ENCODE data around the gene DCBLD1. TPM values are rescaled to one million over a fixed set of nuclear protein-coding genes. Genes with fewer than 3 reads are reported as not detected.

DCBLD1 gene
- total RNA-seq, 1 experiment from 2014 or later: 1.5 TPM

DNA sequence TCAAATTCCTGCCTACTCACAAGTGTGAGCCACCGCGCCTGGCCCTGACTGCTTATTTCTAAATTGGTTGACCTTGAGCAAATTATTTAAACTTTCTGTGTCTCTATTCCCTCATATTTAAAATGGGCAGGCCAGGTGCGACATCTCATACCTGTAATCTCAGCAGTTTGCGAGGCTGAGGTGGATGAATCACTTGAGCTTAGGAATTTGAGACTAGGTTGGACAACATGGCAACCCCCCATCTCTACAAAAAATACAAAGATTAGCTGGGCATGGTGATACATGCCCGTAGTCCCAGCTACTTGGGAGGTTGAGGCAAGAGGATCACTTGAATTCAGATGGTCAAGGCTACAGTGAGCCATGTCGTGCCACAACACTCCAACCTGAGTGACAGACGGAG, 26.5 kb downstream of the DCBLD1 start:
- no TSS peak for BruUV-seq (replicated peaks)
- POLR2A ChIA-PET (ENCODE audit: low non-redundant PET): no interaction called here
- no peak for DNase-seq (ENCODE audit: low spot score)
- TF ChIP-seq EZH2 (IDR thresholded peaks at IDR 0.05; ENCODE audit: borderline replicate concordance, low read depth, low read length, poor library complexity, severe bottlenecking): no peak
- no peak for TF ChIP-seq CTCF (conservative IDR thresholded peaks at IDR 0.05; ENCODE audit: low read depth, low read length)
- Histone ChIP-seq H3K4me3 (ENCODE audit: low read depth, low read length, poor library complexity, severe bottlenecking) (no peak overlapping the region), H3K9me3 (ENCODE audit: low read depth, low read length, poor library complexity, severe bottlenecking) (no peaks in the 10 kb centered on the region), H3K27ac (ENCODE audit: low read depth, low read length, poor library complexity, severe bottlenecking) (no peak overlapping the region), H3K4me1 (ENCODE audit: insufficient read depth, low read length, poor library complexity, severe bottlenecking) (no peaks in the 10 kb centered on the region), H3K27me3 (replicated peaks; ENCODE audit: insufficient read depth, low read depth, low read length, poor library complexity) (no peaks in the 10 kb centered on the region), H3K36me3 (ENCODE audit: insufficient read depth, low read length, poor library complexity, severe bottlenecking) (no peaks in the 10 kb centered on the region)
- intact Hi-C loops (cut with micrococcal nuclease; ENCODE audit: unreplicated experiment): no loop called here
- CTCF ChIA-PET: no interaction called here

GRCh38 chr6:117512056-117512828, 29.8 kb downstream of the DCBLD1 start:
- DNase-seq (ENCODE audit: low spot score): no peak
- H3K4me1 ChIP-seq (ENCODE audit: insufficient read depth, low read length, poor library complexity, severe bottlenecking): no peaks in the 10 kb centered on the region
- BruUV-seq (replicated peaks): no TSS peak
- H3K36me3 ChIP-seq (ENCODE audit: insufficient read depth, low read length, poor library complexity, severe bottlenecking): no peaks in the 10 kb centered on the region
- H3K27ac ChIP-seq (ENCODE audit: low read depth, low read length, poor library complexity, severe bottlenecking): no peak overlapping the region
- no peaks in the 10 kb centered on the region for H3K9me3 ChIP-seq (ENCODE audit: low read depth, low read length, poor library complexity, severe bottlenecking)
- H3K27me3 ChIP-seq (replicated peaks; ENCODE audit: insufficient read depth, low read depth, low read length, poor library complexity): no peaks in the 10 kb centered on the region
- ChIA-PET CTCF (no interaction called here), POLR2A (ENCODE audit: low non-redundant PET) (no interaction called here)
- H3K4me3 ChIP-seq (ENCODE audit: low read depth, low read length, poor library complexity, severe bottlenecking): no peak overlapping the region
- intact Hi-C loops (cut with micrococcal nuclease; ENCODE audit: unreplicated experiment): no loop called here
- TF ChIP-seq EZH2 (IDR thresholded peaks at IDR 0.05; ENCODE audit: borderline replicate concordance, low read depth, low read length, poor library complexity, severe bottlenecking) (no peak), CTCF (conservative IDR thresholded peaks at IDR 0.05; ENCODE audit: low read depth, low read length) (no peak)

GRCh38 chr6:117512987-117513573, 30.6 kb downstream of the DCBLD1 start:
- no peak overlapping the region for H3K4me3 ChIP-seq (ENCODE audit: low read depth, low read length, poor library complexity, severe bottlenecking)
- DNase-seq (ENCODE audit: low spot score): no peak
- no peaks in the 10 kb centered on the region for H3K36me3 ChIP-seq (ENCODE audit: insufficient read depth, low read length, poor library complexity, severe bottlenecking)
- H3K27ac ChIP-seq (ENCODE audit: low read depth, low read length, poor library complexity, severe bottlenecking): no peak overlapping the region
- no peaks in the 10 kb centered on the region for H3K9me3 ChIP-seq (ENCODE audit: low read depth, low read length, poor library complexity, severe bottlenecking)
- no TSS peak for BruUV-seq (replicated peaks)
- intact Hi-C loops (cut with micrococcal nuclease; ENCODE audit: unreplicated experiment): no loop called here
- H3K4me1 ChIP-seq (ENCODE audit: insufficient read depth, low read length, poor library complexity, severe bottlenecking): no peaks in the 10 kb centered on the region
- ChIA-PET POLR2A (ENCODE audit: low non-redundant PET) (no interaction called here), CTCF (no interaction called here)
- TF ChIP-seq EZH2 (IDR thresholded peaks at IDR 0.05; ENCODE audit: borderline replicate concordance, low read depth, low read length, poor library complexity, severe bottlenecking) (no peak), CTCF (conservative IDR thresholded peaks at IDR 0.05; ENCODE audit: low read depth, low read length) (no peak)
- no peaks in the 10 kb centered on the region for H3K27me3 ChIP-seq (replicated peaks; ENCODE audit: insufficient read depth, low read depth, low read length, poor library complexity)

All from A673 (cell line).